Measurements from ENCODE around the gene KLHL11. TPM values are rescaled to one million over a fixed set of nuclear protein-coding genes. Genes with fewer than 3 reads are reported as not detected.
"Not testable (repeated sequence)": the region's sequence is repeated elsewhere in the genome, so short reads cannot be mapped to it uniquely, and the experiment has no call there.

Gene KLHL11
- total RNA-seq, 1 donor from 2014 or later: 17.4 TPM

DNA sequence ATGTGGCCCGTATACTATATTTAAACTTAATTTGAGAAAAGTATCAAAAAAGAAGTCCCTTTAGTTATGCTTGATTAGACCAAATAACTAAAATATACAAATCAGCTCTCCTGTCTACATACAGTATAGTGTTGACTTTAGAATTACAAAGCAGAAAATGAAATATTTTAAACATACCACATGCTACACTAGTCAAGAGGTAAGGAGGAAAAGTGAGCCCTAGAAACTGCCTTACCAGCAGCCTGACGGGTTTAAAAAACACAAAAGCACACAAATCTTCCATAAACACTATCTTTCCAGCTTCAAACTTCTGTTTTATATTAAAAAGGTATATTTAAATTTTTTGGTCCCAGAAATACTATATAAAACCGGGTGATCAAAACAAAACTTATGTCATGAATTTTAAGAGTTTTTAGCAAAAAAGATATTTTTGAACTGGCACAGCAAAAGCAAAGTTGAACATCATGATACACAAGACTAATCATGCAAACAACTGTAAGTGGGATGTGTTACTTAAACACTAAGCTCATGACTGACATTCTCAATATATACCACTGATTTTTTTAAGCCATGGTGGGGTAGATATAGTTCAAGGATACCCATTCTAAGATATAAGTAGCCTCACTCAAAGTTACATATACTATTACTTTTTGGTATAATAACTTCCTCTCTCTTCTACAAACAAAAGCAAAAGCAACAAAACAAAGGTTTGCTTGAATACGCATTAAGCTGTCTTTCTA lies 15.8 kb downstream of the KLHL11 start:
- TF ChIP-seq, protein P1, sequence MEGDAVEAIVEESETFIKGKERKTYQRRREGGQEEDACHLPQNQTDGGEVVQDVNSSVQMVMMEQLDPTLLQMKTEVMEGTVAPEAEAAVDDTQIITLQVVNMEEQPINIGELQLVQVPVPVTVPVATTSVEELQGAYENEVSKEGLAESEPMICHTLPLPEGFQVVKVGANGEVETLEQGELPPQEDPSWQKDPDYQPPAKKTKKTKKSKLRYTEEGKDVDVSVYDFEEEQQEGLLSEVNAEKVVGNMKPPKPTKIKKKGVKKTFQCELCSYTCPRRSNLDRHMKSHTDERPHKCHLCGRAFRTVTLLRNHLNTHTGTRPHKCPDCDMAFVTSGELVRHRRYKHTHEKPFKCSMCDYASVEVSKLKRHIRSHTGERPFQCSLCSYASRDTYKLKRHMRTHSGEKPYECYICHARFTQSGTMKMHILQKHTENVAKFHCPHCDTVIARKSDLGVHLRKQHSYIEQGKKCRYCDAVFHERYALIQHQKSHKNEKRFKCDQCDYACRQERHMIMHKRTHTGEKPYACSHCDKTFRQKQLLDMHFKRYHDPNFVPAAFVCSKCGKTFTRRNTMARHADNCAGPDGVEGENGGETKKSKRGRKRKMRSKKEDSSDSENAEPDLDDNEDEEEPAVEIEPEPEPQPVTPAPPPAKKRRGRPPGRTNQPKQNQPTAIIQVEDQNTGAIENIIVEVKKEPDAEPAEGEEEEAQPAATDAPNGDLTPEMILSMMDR (IDR thresholded peaks at IDR 0.05; ENCODE audit: partially characterized antibody, unreplicated experiment): no peak
- H3K9me3 Mint-ChIP-seq (ENCODE audit: unreplicated experiment): no peaks in the 10 kb centered on the region
- H3K27ac Mint-ChIP-seq (ENCODE audit: unreplicated experiment): no peak overlapping the region
- peaks cover 1% of the 10 kb centered on the region for H3K4me1 Mint-ChIP-seq (ENCODE audit: low read depth, unreplicated experiment)
- no peaks in the 10 kb centered on the region for H3K36me3 Mint-ChIP-seq (ENCODE audit: unreplicated experiment)
- no peak for DNase-seq
- H3K4me3 Mint-ChIP-seq (ENCODE audit: unreplicated experiment): no peak overlapping the region
- peaks cover 4% of the 10 kb centered on the region for H3K27me3 Mint-ChIP-seq (ENCODE audit: unreplicated experiment)

DNA sequence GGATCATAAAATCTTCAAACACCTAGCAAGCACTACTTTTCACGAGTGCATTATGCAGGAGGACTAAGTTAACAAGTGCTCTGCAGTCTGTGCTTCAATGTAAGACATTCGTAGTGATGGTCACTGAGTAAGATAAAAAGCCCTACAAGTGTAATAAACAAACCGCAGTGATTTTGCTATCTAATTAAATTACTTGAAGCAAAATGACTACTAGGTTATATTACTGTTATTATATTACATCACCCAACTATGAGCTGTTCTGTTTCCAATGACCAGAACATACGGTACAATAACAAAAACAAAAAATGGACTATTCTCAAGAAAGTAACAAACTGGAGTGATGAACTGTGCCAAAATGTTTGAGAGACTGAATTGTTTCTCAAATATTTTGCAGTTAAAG lies 16.4 kb downstream of the KLHL11 start:
- DNase-seq: no peak
- TF ChIP-seq, protein P1 (IDR thresholded peaks at IDR 0.05; ENCODE audit: partially characterized antibody, unreplicated experiment): no peak
- no peaks in the 10 kb centered on the region for H3K9me3 Mint-ChIP-seq (ENCODE audit: unreplicated experiment)
- no peaks in the 10 kb centered on the region for H3K36me3 Mint-ChIP-seq (ENCODE audit: unreplicated experiment)
- H3K4me3 Mint-ChIP-seq (ENCODE audit: unreplicated experiment): no peak overlapping the region
- H3K27me3 Mint-ChIP-seq (ENCODE audit: unreplicated experiment): peaks cover 4% of the 10 kb centered on the region
- H3K27ac Mint-ChIP-seq (ENCODE audit: unreplicated experiment): no peak overlapping the region
- peaks cover 1% of the 10 kb centered on the region for H3K4me1 Mint-ChIP-seq (ENCODE audit: low read depth, unreplicated experiment)

DNA sequence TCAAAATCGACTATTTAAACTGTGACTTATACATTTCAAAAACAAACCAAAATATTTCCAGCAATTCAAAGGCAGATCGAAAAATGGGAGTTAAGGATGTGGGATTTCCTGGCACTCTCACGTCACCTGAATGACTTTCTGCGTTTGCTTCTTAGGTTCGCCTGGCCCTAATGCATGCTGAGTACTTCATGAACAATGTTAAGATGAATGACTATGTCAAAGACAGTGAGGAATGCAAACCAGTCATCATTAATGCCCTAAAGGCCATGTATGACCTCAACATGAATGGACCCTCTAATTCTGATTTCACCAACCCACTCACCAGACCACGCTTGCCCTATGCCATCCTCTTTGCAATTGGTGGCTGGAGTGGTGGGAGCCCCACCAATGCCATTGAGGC lies 20.3 kb downstream of the KLHL11 start:
- TF ChIP-seq, protein P1 (IDR thresholded peaks at IDR 0.05; ENCODE audit: partially characterized antibody, unreplicated experiment): no peak
- Mint-ChIP-seq H3K4me1 (ENCODE audit: low read depth, unreplicated experiment) (peaks cover 1% of the 10 kb centered on the region), H3K36me3 (ENCODE audit: unreplicated experiment) (no peaks in the 10 kb centered on the region), H3K4me3 (ENCODE audit: unreplicated experiment) (no peak overlapping the region), H3K27me3 (ENCODE audit: unreplicated experiment) (peaks cover 2% of the 10 kb centered on the region), H3K27ac (ENCODE audit: unreplicated experiment) (no peak overlapping the region), H3K9me3 (ENCODE audit: unreplicated experiment) (no peaks in the 10 kb centered on the region)
- no peak for DNase-seq

DNA sequence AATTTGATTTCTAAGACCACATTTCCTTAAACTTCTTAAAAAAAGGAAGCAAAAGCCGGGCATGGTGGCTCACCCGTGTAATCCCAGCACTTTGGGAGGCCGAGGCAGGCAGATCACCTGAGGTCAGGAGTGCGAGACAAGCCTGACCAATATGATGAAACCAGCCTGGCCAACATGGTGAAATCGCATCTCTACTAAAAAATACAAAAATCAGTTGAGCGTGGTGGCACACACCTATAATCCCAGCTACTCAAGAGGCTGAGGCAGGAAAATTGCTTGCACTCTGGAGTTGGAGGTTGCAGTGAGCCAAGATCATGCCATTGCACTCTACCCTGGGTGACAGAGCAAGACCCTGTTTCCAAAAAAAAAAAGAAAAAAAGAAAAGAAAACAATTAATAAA lies 24.4 kb downstream of the KLHL11 start:
- not testable (repeated sequence) for H3K4me3 Mint-ChIP-seq (ENCODE audit: unreplicated experiment); H3K27ac Mint-ChIP-seq (ENCODE audit: unreplicated experiment); H3K9me3 Mint-ChIP-seq (ENCODE audit: unreplicated experiment); H3K4me1 Mint-ChIP-seq (ENCODE audit: low read depth, unreplicated experiment); H3K36me3 Mint-ChIP-seq (ENCODE audit: unreplicated experiment); H3K27me3 Mint-ChIP-seq (ENCODE audit: unreplicated experiment); DNase-seq

DNA sequence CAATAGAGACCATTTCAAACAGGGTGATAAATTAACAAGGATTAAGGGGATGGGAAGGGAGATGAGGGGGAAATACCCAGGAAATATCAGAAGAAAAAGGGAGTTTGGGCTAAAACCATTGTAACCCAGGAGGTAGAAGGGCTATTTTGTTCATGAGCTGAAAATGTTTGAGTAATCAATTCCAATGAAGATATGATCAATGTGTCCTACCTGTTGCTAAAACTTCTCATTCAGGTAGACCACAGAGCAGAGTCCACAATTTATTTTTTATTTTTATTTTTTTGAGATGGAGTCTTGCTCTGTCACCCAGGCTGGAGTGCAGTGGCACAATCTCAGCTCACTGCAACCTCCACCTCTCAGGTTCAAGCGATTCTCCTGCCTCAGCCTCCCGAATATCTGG lies 25.8 kb downstream of the KLHL11 start:
- not testable (repeated sequence) for H3K4me1 Mint-ChIP-seq (ENCODE audit: low read depth, unreplicated experiment); H3K9me3 Mint-ChIP-seq (ENCODE audit: unreplicated experiment); H3K36me3 Mint-ChIP-seq (ENCODE audit: unreplicated experiment); H3K27me3 Mint-ChIP-seq (ENCODE audit: unreplicated experiment); H3K4me3 Mint-ChIP-seq (ENCODE audit: unreplicated experiment); H3K27ac Mint-ChIP-seq (ENCODE audit: unreplicated experiment); DNase-seq

DNA sequence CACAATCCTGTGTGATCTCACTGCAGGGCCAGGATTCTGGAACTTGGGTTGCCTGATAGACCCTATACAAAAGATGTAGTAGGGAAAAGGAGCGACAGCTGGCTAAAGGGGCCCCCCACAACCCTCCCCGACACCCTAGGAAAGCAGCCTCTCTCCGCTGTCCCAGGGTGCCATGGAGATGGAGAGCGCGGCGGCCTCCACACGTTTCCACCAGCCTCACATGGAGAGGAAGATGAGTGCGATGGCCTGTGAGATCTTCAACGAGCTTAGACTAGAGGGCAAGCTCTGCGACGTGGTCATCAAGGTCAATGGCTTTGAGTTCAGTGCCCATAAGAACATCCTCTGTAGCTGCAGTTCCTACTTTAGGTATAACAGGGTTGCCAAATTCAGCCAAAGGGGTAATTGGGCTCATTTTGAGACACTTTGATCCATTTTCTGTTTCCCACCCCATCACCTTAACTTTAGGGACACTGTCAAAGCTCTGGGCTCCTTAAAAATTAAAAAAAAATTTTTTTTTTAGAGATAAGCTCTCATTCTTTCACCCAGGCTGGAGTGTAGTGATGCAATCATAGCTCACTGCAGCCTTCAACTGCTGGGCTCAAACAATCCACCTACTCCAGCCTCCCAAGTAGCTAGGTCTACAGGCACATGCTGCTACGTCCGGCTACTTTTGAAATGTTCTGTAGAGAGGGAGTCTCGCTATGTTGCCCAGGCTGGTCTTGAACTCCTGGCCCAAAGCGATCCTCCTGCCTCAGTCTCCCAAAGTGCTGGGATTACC lies 27.3 kb downstream of the KLHL11 start, which contains the start of gene KLHL10:
KLHL10 (plus strand) TSS at position 65 of the 778 bp plus-strand sequence; CDS start at position 173, 108 bp downstream.
- Mint-ChIP-seq H3K4me1 (ENCODE audit: low read depth, unreplicated experiment) (peaks cover 6% of the 10 kb centered on the region), H3K27ac (ENCODE audit: unreplicated experiment) (no peak within 1 kb of the TSS), H3K4me3 (ENCODE audit: unreplicated experiment) (peak within 1 kb of the TSS; percentile 81), H3K9me3 (ENCODE audit: unreplicated experiment) (peaks cover 3% of the 10 kb centered on the region), H3K36me3 (ENCODE audit: unreplicated experiment) (no peaks in the 10 kb centered on the region), H3K27me3 (ENCODE audit: unreplicated experiment) (no peaks in the 10 kb centered on the region)
- DNase-seq: no peak
- TF ChIP-seq, protein P1 (IDR thresholded peaks at IDR 0.05; ENCODE audit: partially characterized antibody, unreplicated experiment): no peak
